K562 (cell line): ENCODE results near the gene POMC. TPM values are rescaled to one million over a fixed set of nuclear protein-coding genes. Genes with fewer than 3 reads are reported as not detected.

Experiments used
- ATAC-seq: fragments of 200-7000 bp; cut with Tn5 transposase; 3 replicates; pipeline ENCODE4 v1.9.1; 2020; ENCODE audit warnings: moderate library complexity
- BruUV-seq: library from RNA; stranded (reverse); fragments of 400-500 nt; replicated peaks from 2 replicates; lab custom pipeline; 2021; lab: Mats Ljungman, UMichigan
- CTCF ChIA-PET: fragments of 300-600 bp; formaldehyde crosslinking; extraction: SDS; loops from one replicate; lab custom pipeline; 2021; ENCODE audit warnings: low intra/inter-chr PET ratio; lab: Yijun Ruan, JAX
- POLR2A ChIA-PET: fragments of 300-600, 350-650 bp; sonication (Branson Sonifier 250); formaldehyde crosslinking; extraction: SDS; loops from one replicate; lab custom pipeline; 2021; ENCODE audit warnings: antibody characterized with exemption, inconsistent platforms; lab: Yijun Ruan, JAX
- DNase-seq, 4 experiments: peaks; one replicate each; pipeline versions ENCODE4 v3.0.0 to v3.0.0-alpha.2; 2011 to 2018; ENCODE audit warnings: low spot score in 3 of 4, mixed read lengths in 3 of 4; ENCODE audit errors: extremely low read depth in 1 of 4
- FAIRE-seq: peaks from 2 replicates; lab custom pipeline; 2011; peaks lifted over from hg19 to GRCh38; lab: Jason Lieb, UNC
- H2AFZ ChIP-seq: 2 replicates; pipeline ENCODE4 v1.6.0; 2011; ENCODE audit warnings: low read depth, low read length, control low read depth, inconsistent platforms
- H3K27ac ChIP-seq: fragments of 200-600 bp; 3 replicates; pipeline ENCODE4 v1.8.0; 2011; ENCODE audit warnings: low read depth, mild to moderate bottlenecking, control low read depth, inconsistent platforms, low read length, moderate library complexity, mixed read lengths; ENCODE audit errors: extremely low read depth
- H3K27me3 ChIP-seq, 2 experiments: fragments of 300-600 bp in 1 of 2; 2 replicates in 1 of 2; 3 replicates in 1 of 2; pipeline versions ENCODE4 v1.6.0 to v1.8.0; 2011; ENCODE audit warnings: inconsistent platforms in 2 of 2, low read length in 2 of 2, mild to moderate bottlenecking in 1 of 2, mixed read lengths in 1 of 2, moderate library complexity in 1 of 2; ENCODE audit not compliant: control insufficient read depth in 2 of 2, insufficient read depth in 2 of 2
- H3K36me3 ChIP-seq: fragments of 300-600 bp; 3 replicates; pipeline ENCODE4 v1.8.0; 2011; ENCODE audit warnings: mild to moderate bottlenecking, low read length, inconsistent platforms; ENCODE audit not compliant: control insufficient read depth, insufficient read depth
- H3K4me1 ChIP-seq, 2 experiments: fragments of 200-600 bp in 1 of 2; replicated peaks in 1 of 2; 2 replicates in 1 of 2; 3 replicates in 1 of 2; pipeline versions ENCODE4 v1.5.1 to v1.8.0; 2011; ENCODE audit warnings: inconsistent platforms in 2 of 2, low read length in 2 of 2, mild to moderate bottlenecking in 1 of 2, mixed read lengths in 1 of 2, moderate library complexity in 1 of 2; ENCODE audit not compliant: control insufficient read depth in 2 of 2, insufficient read depth in 2 of 2
- H3K4me2 ChIP-seq: 2 replicates; pipeline ENCODE4 v1.6.1; 2011; ENCODE audit warnings: low read length, control low read depth, inconsistent platforms, mixed read lengths; ENCODE audit not compliant: insufficient read depth
- H3K4me3 ChIP-seq: fragments of 200-600 bp; sonication (generic), shearing (Covaris generic); 2 replicates; pipeline ENCODE4 v1.5.1; 2016; ENCODE audit warnings: control low read depth, inconsistent platforms
- H3K79me2 ChIP-seq: fragments of 200-600 bp; 3 replicates; pipeline ENCODE4 v1.8.0; 2011; ENCODE audit warnings: low read length, inconsistent platforms; ENCODE audit not compliant: control insufficient read depth, insufficient read depth
- H3K9ac ChIP-seq, 2 experiments: 2 replicates each; pipeline versions ENCODE4 v1.6.0 to v1.6.1; 2011; ENCODE audit warnings: low read depth in 2 of 2, low read length in 2 of 2, control low read depth in 1 of 2, inconsistent platforms in 1 of 2, mild to moderate bottlenecking in 1 of 2, mixed read lengths in 1 of 2; ENCODE audit not compliant: insufficient read depth in 1 of 2
- H3K9me1 ChIP-seq: one replicate; pipeline ENCODE4 v1.6.0; 2011; ENCODE audit warnings: inconsistent platforms, mild to moderate bottlenecking, low read length, moderate library complexity; ENCODE audit not compliant: control insufficient read depth, insufficient read depth
- H3K9me3 ChIP-seq: replicated peaks from 2 replicates; pipeline ENCODE4 v1.5.1; 2011; ENCODE audit warnings: low read depth, low read length, inconsistent platforms; ENCODE audit not compliant: control insufficient read depth, insufficient read depth
- H4K20me1 ChIP-seq: replicated peaks from 2 replicates; pipeline ENCODE4 v1.6.1; 2011; ENCODE audit warnings: low read length, inconsistent platforms, mixed read lengths; ENCODE audit not compliant: control insufficient read depth, insufficient read depth
- EHMT2 ChIP-seq: fragments of 450-650 bp; IDR thresholded peaks from 2 replicates; pipeline ENCODE4 v1.6.1; 2018; ENCODE audit warnings: antibody characterized with exemption
- MTA3 ChIP-seq: fragments of 450-650 bp; formaldehyde crosslinking; IDR thresholded peaks from 2 replicates; pipeline ENCODE4 v1.6.1; 2017; ENCODE audit warnings: mild to moderate bottlenecking, borderline replicate concordance
- SP1 ChIP-seq: sonication (generic); formaldehyde crosslinking; IDR thresholded peaks from 2 replicates; pipeline ENCODE4 v1.8.1; 2022; ENCODE audit warnings: mild to moderate bottlenecking, missing genetic modification reagents
- ZBTB1 ChIP-seq: sonication (generic); formaldehyde crosslinking; IDR thresholded peaks from 2 replicates; pipeline ENCODE4 v1.8.1; 2023; ENCODE audit warnings: missing genetic modification reagents, low read depth, mild to moderate bottlenecking, borderline replicate concordance
- ZNF165 ChIP-seq: fragments of 250-450 bp; sonication (Bioruptor Pico); IDR thresholded peaks from 2 replicates; pipeline ENCODE4 v1.4.0; 2020; ENCODE audit warnings: borderline replicate concordance
- WGBS: fragments of 100-300 bp; shearing (Covaris generic); methylation state at CpG from one replicate; pipeline ENCODE4 v1.1.6; 2016; ENCODE audit warnings: low coverage, mixed read lengths; ENCODE audit not compliant: insufficient coverage; ENCODE audit errors: missing lambda C conversion rate; 5-methylcytosine and 5-hydroxymethylcytosine counted together
- in situ Hi-C: fragments of 300-500 bp; cut with MboI; formaldehyde crosslinking; loops from 4 replicates; pipeline ENCODE4 v1.15.0; 2018; ENCODE audit warnings: inconsistent platforms, mixed read lengths
- intact Hi-C: fragments of 100-400 bp; cut with micrococcal nuclease; formaldehyde crosslinking; loops from 2 replicates; pipeline ENCODE4 v1.14.2; 2022
- polyA plus RNA-seq, 8 experiments: library from polyadenylated mRNA; depleted of rRNA in 4 of 8; stranded (reverse) in 5 of 8; unstranded in 3 of 8; fragments of >200 nt; fragmentation: Nextera tagmentation in 2 of 8; fragmentation: Illumina TruSeq in 1 of 8; extraction: Ambion mirVana in 2 of 8; extraction: Trizol in 1 of 8; gene quantifications; 2 replicates each; pipeline versions ENCODE4 v1.2.1 to v1.2.3, GENCODE V29; 2011 to 2014; ENCODE audit warnings: inconsistent platforms in 1 of 8, missing spikeins in 1 of 8
- total RNA-seq, 7 experiments: library from RNA; depleted of rRNA in 6 of 7; stranded (reverse); fragments of >200 nt in 6 of 7; fragmentation: Illumina TruSeq in 2 of 7; extraction: Trizol in 2 of 7; gene quantifications; 2 replicates each; pipeline versions ENCODE4 v1.2.1 to v1.2.3, GENCODE V29; 2011 to 2021; ENCODE audit warnings: low replicate concordance in 1 of 7
- TF ChIP-seq, protein P1 (sequence below): fragments of 250-450 bp; sonication (Bioruptor Pico); IDR thresholded peaks from 2 replicates; pipeline ENCODE4 v1.8.0; 2022; ENCODE audit warnings: inconsistent platforms
- TF ChIP-seq, protein P2 (sequence below), 2 experiments: fragments of 450-650 bp; formaldehyde crosslinking in 1 of 2; IDR thresholded peaks; 2 replicates each; pipeline versions ENCODE4 v1.4.0 to v1.6.1; 2014 to 2020; ENCODE audit warnings: mild to moderate bottlenecking in 2 of 2, borderline replicate concordance in 1 of 2, low read depth in 1 of 2
- TF ChIP-seq, protein P3 (sequence below): fragments of 200-800 bp; sonication (Bioruptor generic); IDR thresholded peaks from 2 replicates; pipeline ENCODE4 v1.6.1; 2017; ENCODE audit warnings: missing genetic modification characterization, missing compliant biosample characterization

Gene POMC
- total and polyA plus RNA-seq, 9 of the 15 experiments (the other 6 are each of a cell fraction or from before 2014, with no cell fraction given): not detected

DNA sequence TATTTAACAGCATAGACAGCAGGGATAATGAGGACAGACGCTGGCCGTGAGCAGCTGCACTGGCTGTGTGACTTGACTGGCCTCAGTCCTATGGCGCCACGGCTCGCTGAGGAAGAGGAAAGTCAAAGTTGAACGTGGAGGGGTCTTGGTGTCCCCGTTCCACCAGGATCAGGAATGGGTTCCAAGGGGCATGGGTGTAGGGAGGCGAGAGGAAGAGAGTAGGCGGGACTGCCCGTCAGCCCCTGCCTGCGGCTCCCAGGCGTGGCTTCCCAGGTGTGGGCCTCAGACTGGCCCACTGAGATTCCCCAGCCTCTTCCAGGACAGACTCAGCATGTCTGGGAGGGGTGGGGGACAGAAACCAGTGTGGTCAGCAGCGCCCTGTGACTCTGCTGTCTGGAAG, 51.4 kb downstream of the POMC start (continued):
- TF ChIP-seq ZNF165 (CRISPR knock-in tag) (no peak), SP1 (CRISPR knock-in tag) (no peak)
- TF ChIP-seq, protein P1, sequence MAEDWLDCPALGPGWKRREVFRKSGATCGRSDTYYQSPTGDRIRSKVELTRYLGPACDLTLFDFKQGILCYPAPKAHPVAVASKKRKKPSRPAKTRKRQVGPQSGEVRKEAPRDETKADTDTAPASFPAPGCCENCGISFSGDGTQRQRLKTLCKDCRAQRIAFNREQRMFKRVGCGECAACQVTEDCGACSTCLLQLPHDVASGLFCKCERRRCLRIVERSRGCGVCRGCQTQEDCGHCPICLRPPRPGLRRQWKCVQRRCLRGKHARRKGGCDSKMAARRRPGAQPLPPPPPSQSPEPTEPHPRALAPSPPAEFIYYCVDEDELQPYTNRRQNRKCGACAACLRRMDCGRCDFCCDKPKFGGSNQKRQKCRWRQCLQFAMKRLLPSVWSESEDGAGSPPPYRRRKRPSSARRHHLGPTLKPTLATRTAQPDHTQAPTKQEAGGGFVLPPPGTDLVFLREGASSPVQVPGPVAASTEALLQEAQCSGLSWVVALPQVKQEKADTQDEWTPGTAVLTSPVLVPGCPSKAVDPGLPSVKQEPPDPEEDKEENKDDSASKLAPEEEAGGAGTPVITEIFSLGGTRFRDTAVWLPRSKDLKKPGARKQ (CRISPR knock-in tag): no peak

DNA sequence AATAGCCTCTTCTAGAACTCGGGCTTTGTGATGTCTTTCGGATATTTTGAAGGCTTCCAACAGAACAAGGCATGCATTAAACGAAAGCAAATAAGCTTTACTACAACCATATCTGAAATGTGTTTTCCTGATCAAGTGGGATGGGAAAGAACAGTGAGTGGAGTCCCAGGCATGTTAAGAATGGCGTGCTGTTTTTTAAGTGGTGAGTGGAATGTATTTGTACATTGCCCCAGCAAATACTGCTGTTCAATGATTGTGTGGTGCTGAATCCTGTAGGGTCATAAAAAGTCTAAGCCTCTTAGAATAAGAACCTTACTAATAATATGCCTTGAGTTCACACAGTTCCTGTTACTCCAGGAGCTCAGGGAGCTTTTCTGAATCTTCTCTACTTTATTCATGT, 52.5 kb downstream of the POMC start:
- in situ Hi-C loops (no loop called here), intact Hi-C loops (no loop called here)
- H3K79me2 ChIP-seq: no peaks in the 10 kb centered on the region
- DNase-seq (no peak), ATAC-seq (no peak), FAIRE-seq (peak; percentile 23)
- H3K9me1 ChIP-seq: peaks cover 3% of the 10 kb centered on the region
- H3K9me3 ChIP-seq: no peaks in the 10 kb centered on the region
- H3K4me3 ChIP-seq: no peak overlapping the region
- TF ChIP-seq ZBTB1 (CRISPR knock-in tag) (no peak), MTA3 (no peak), EHMT2 (peak; percentile 46; the same call in 1 of the 2 replicates)
- TF ChIP-seq, protein P2, sequence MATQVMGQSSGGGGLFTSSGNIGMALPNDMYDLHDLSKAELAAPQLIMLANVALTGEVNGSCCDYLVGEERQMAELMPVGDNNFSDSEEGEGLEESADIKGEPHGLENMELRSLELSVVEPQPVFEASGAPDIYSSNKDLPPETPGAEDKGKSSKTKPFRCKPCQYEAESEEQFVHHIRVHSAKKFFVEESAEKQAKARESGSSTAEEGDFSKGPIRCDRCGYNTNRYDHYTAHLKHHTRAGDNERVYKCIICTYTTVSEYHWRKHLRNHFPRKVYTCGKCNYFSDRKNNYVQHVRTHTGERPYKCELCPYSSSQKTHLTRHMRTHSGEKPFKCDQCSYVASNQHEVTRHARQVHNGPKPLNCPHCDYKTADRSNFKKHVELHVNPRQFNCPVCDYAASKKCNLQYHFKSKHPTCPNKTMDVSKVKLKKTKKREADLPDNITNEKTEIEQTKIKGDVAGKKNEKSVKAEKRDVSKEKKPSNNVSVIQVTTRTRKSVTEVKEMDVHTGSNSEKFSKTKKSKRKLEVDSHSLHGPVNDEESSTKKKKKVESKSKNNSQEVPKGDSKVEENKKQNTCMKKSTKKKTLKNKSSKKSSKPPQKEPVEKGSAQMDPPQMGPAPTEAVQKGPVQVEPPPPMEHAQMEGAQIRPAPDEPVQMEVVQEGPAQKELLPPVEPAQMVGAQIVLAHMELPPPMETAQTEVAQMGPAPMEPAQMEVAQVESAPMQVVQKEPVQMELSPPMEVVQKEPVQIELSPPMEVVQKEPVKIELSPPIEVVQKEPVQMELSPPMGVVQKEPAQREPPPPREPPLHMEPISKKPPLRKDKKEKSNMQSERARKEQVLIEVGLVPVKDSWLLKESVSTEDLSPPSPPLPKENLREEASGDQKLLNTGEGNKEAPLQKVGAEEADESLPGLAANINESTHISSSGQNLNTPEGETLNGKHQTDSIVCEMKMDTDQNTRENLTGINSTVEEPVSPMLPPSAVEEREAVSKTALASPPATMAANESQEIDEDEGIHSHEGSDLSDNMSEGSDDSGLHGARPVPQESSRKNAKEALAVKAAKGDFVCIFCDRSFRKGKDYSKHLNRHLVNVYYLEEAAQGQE (IDR thresholded peaks at IDR 0.05; ENCODE audit: borderline replicate concordance): peak; percentile 76
- TF ChIP-seq, protein P2 (CRISPR knock-in tag; IDR thresholded peaks at IDR 0.05; ENCODE audit: low read depth): no peak
- TF ChIP-seq, protein P3, sequence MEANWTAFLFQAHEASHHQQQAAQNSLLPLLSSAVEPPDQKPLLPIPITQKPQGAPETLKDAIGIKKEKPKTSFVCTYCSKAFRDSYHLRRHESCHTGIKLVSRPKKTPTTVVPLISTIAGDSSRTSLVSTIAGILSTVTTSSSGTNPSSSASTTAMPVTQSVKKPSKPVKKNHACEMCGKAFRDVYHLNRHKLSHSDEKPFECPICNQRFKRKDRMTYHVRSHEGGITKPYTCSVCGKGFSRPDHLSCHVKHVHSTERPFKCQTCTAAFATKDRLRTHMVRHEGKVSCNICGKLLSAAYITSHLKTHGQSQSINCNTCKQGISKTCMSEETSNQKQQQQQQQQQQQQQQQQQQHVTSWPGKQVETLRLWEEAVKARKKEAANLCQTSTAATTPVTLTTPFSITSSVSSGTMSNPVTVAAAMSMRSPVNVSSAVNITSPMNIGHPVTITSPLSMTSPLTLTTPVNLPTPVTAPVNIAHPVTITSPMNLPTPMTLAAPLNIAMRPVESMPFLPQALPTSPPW (CRISPR knock-in tag): no peak
- CTCF ChIA-PET: no interaction called here
- peaks cover 8% of the 10 kb centered on the region; the same call in 1 of the 2 replicates for H4K20me1 ChIP-seq
- 0% methylated on average over 4 of the region's 4 CpGs for WGBS
- H3K4me2 ChIP-seq: no peak overlapping the region
- H3K36me3 ChIP-seq: no peaks in the 10 kb centered on the region
- peaks cover 47 to 79% of the 10 kb centered on the region in 2 experiments for H3K27me3 ChIP-seq
- no peak overlapping the region for H3K9ac ChIP-seq
- POLR2A ChIA-PET: interaction anchor here (0.6 to 2.3 kb wide), 4 partner anchors 11 to 412 kb away, joined by 3 to 8 read pairs (median 4); no protein-coding TSS in a partner anchor
- no TSS peak for BruUV-seq
- H3K27ac ChIP-seq: no peak overlapping the region
- no peaks in the 10 kb centered on the region for H3K4me1 ChIP-seq
- no peak overlapping the region for H2AFZ ChIP-seq
